GM19025 (cell line): ENCODE measurements around the gene ZNF366.

Experiments
- ATAC-seq: cut with Tn5 transposase; IDR thresholded peaks from one replicate; pipeline ENCODE4 v1.9.1; 2021; ENCODE audit warnings: mild to moderate bottlenecking, low read depth, moderate library complexity; ENCODE audit not compliant: unreplicated experiment

ZNF366 gene

GRCh38 chr5:72470826-72471225 is 36.4 kb downstream of the ZNF366 start:
- no peak for ATAC-seq

GRCh38 chr5:72468606-72469005 is 38.6 kb downstream of the ZNF366 start:
- no peak for ATAC-seq

GRCh38 chr5:72468024-72468423 is 39.2 kb downstream of the ZNF366 start:
- ATAC-seq: no peak

GRCh38 chr5:72467461-72467860 is 39.7 kb downstream of the ZNF366 start:
- no peak for ATAC-seq

- peak; percentile 64 for ATAC-seq
Observed at GRCh38 chr5:72465601-72466563, 41.3 kb downstream of the ZNF366 start.

- ATAC-seq: peak; percentile 20
Observed at GRCh38 chr5:72465066-72465465, 42.1 kb downstream of the ZNF366 start.

GRCh38 chr5:72464071-72464470 is 43.1 kb downstream of the ZNF366 start:
- ATAC-seq: no peak

GRCh38 chr5:72463449-72464052 is 43.7 kb downstream of the ZNF366 start:
- ATAC-seq: no peak

GRCh38 chr5:72460413-72460812 is 46.8 kb downstream of the ZNF366 start:
- no peak for ATAC-seq

GRCh38 chr5:72459913-72460312 is 47.3 kb downstream of the ZNF366 start:
- no peak for ATAC-seq

GRCh38 chr5:72459089-72459661 is 48.0 kb downstream of the ZNF366 start:
- peak; percentile 59 for ATAC-seq

GRCh38 chr5:72458407-72458806 is 48.8 kb downstream of the ZNF366 start:
- ATAC-seq: no peak

- ATAC-seq: no peak
Observed at GRCh38 chr5:72457491-72457890, 49.7 kb downstream of the ZNF366 start.

GRCh38 chr5:72456391-72457074 is 50.7 kb downstream of the ZNF366 start:
- ATAC-seq: no peak

- ATAC-seq: no peak
Observed at GRCh38 chr5:72455476-72455875, 51.7 kb downstream of the ZNF366 start.

- no peak for ATAC-seq
Observed at GRCh38 chr5:72454996-72455395, 52.2 kb downstream of the ZNF366 start.

GRCh38 chr5:72453246-72453775 is 53.9 kb downstream of the ZNF366 start:
- ATAC-seq: no peak

GRCh38 chr5:72452515-72453245 is 54.5 kb downstream of the ZNF366 start:
- peak; percentile 13 for ATAC-seq

GRCh38 chr5:72451741-72452505 is 55.3 kb downstream of the ZNF366 start:
- peak; percentile 87 for ATAC-seq
